Activated CD4-positive, alpha-beta T cell treated with anti-CD3 and anti-CD28 coated beads for 4 hours (primary cell): ENCODE measurements around the gene SLFN5.
"Not testable (repeated sequence)": the region's sequence is repeated elsewhere in the genome, so short reads cannot be mapped to it uniquely, and the experiment has no call there.

Experiments
- DNase-seq, 2 donors: peaks; one replicate each; pipeline ENCODE4 v3.0.0-alpha.2; 2020

SLFN5 gene

GRCh38 chr17:35242158-35242804 is 591 bp upstream of the SLFN5 start:
- DNase-seq = peak; percentile 83 to 85

GRCh38 chr17:35243561-35244340 is 879 bp downstream of the SLFN5 start:
- peak; percentile 52 for DNase-seq

- DNase-seq = peak; percentile 82 to 84
These were observed 1.7 kb downstream of the SLFN5 start for GRCh38 chr17:35244341-35245195.

GRCh38 chr17:35245196-35245486 is 2.3 kb downstream of the SLFN5 start:
- DNase-seq = peak in 1 of 2 donors; percentile 41

GRCh38 chr17:35252651-35253050 is 9.8 kb downstream of the SLFN5 start:
- DNase-seq = no peak

GRCh38 chr17:35254107-35254773 is 11.4 kb downstream of the SLFN5 start:
- DNase-seq = no peak

- DNase-seq = no peak
These were observed 12.4 kb downstream of the SLFN5 start for GRCh38 chr17:35255316-35255715.

GRCh38 chr17:35256629-35257028 is 13.8 kb downstream of the SLFN5 start:
- no peak for DNase-seq

- no peak for DNase-seq
These were observed 14.4 kb downstream of the SLFN5 start for GRCh38 chr17:35257208-35257659.

GRCh38 chr17:35259001-35259400 is 16.1 kb downstream of the SLFN5 start:
- no peak for DNase-seq

GRCh38 chr17:35265071-35265470 is 22.2 kb downstream of the SLFN5 start:
- DNase-seq = no peak

- no peak for DNase-seq
These were observed 22.8 kb downstream of the SLFN5 start for GRCh38 chr17:35265566-35266141.

- DNase-seq = not testable (repeated sequence)
These were observed 31.5 kb downstream of the SLFN5 start for GRCh38 chr17:35274167-35275066.

GRCh38 chr17:35278454-35278853 is 35.6 kb downstream of the SLFN5 start:
- not testable (repeated sequence) for DNase-seq

GRCh38 chr17:35278876-35279275 is 36.0 kb downstream of the SLFN5 start:
- not testable (repeated sequence) for DNase-seq

GRCh38 chr17:35283767-35284166 is 40.9 kb downstream of the SLFN5 start:
- DNase-seq = no peak

- no peak for DNase-seq
These were observed 42.1 kb downstream of the SLFN5 start for GRCh38 chr17:35284955-35285354.

- DNase-seq = peak in 1 of 2 donors; percentile 28
These were observed 43.4 kb downstream of the SLFN5 start for GRCh38 chr17:35286120-35286781.

GRCh38 chr17:35287286-35287811 is 44.5 kb downstream of the SLFN5 start:
- DNase-seq = no peak

- DNase-seq = no peak
These were observed 46.4 kb downstream of the SLFN5 start for GRCh38 chr17:35289222-35289621.

- DNase-seq = no peak
These were observed 48.9 kb downstream of the SLFN5 start for GRCh38 chr17:35291802-35292201.
